ENCODE results near the gene PROB1.
A peak's percentile ranks its signal among the peaks of the same experiment; 100 is the strongest.

Gene PROB1

DNA sequence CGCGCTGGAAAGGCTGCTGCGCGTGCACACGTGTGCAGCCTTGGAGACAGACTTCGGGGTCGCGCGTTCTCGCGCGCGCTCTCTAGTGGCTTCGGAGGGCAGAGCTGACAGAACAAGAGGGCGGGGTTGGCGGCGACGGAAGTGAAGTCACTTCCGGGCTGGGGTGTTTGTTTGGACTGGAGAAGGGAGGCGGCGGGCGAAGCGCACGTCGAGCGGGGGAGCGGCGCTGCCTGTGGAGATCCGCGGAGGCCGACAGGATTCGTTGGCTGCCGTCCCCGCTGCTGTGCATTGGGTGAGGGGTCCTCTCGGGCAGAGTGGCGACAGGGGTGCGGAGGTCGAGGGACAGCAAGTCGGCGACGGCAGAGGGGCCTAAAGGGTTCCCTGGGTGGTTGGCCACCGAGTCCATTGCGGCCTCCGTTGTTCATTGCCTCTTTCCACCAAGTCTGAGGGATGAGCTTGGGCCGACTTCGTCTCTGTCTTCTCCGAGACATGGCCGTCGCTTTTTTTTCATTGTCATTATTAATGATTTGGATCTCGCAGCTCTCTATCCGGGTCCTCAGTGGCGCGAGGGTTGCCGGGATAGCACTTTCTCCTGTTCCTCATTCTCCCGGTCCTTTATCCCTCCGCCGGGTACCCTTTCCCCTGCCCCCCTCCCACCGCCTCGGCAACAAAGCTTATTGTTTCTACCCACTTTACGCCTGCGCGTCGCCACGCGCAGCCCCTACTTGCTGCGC is 53.0 kb downstream of the PROB1 start, which contains the start of gene PAIP2:
Gene PAIP2 (plus strand): TSS at position 166 of the 734 bp plus-strand sequence. CDS start 21,931 bp downstream, outside the sequence.
- peak; percentile 92 for DNase-seq (ENCODE audit: low read depth)

DNA sequence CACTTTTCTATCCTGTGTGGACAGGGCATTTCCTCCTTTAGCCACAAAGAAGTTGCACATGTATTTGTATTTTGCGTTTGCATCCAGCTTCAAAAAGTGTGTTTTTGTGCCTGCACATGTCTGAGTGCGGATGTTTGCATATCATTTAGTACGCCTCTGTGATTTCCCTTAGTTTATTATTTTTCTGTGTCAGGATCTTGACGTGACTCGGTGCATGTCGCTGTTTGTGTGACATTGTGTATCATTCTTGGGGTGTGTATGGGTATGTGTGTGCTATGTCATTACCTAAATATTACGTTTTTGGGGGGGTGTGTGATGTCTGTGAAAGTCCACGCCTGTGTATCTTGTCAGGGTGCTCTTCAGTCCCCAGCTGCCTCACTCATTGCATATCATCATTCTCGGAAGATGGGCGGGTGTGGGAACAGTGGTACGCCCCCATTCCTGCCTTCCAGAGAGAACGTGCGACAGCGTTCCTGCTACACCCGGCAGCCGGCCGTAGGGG is 53.7 kb downstream of the PROB1 start:
- no peak for DNase-seq (ENCODE audit: low read depth)
